Loucy (cell line): ENCODE data around the gene USP31.

Source experiments
- H2AFZ ChIP-seq: fragments of 200-600 bp; sonication (generic); 2 replicates; pipeline ENCODE4 v1.6.0; 2016; ENCODE audit warnings: antibody characterized with exemption, mild to moderate bottlenecking, low read length, moderate library complexity
- H3F3A ChIP-seq: fragments of 200-600 bp; 2 replicates; pipeline ENCODE4 v1.6.0; 2016; ENCODE audit warnings: antibody characterized with exemption, low read depth, mild to moderate bottlenecking
- H3K27me3 ChIP-seq: fragments of 200-600 bp; sonication (generic); 2 replicates; pipeline ENCODE4 v1.6.1; 2014; ENCODE audit warnings: low read length, mild to moderate bottlenecking; ENCODE audit not compliant: insufficient read depth, poor library complexity, severe bottlenecking
- H3K36me3 ChIP-seq: fragments of 200-600 bp; sonication (generic); 2 replicates; pipeline ENCODE4 v1.6.1; 2016; ENCODE audit warnings: low read length; ENCODE audit not compliant: insufficient read depth
- H3K4me1 ChIP-seq: fragments of 200-600 bp; sonication (generic); 2 replicates; pipeline ENCODE4 v1.5.1; 2014; ENCODE audit warnings: low read length, mild to moderate bottlenecking; ENCODE audit not compliant: insufficient read depth, poor library complexity, severe bottlenecking
- H3K4me2 ChIP-seq: fragments of 200-600 bp; sonication (generic); 2 replicates; pipeline ENCODE4 v1.6.0; 2014; ENCODE audit warnings: antibody characterized with exemption, low read length, low read depth, mild to moderate bottlenecking; ENCODE audit not compliant: poor library complexity, severe bottlenecking
- H3K4me3 ChIP-seq: fragments of 200-600 bp; sonication (generic); 2 replicates; pipeline ENCODE4 v1.5.1; 2014; ENCODE audit warnings: low read length, mild to moderate bottlenecking, mixed read lengths; ENCODE audit not compliant: poor library complexity, severe bottlenecking
- H3K79me2 ChIP-seq: fragments of 200-600 bp; sonication (generic); 2 replicates; pipeline ENCODE4 v1.6.1; 2014; ENCODE audit warnings: low read length; ENCODE audit not compliant: insufficient read depth
- H3K9ac ChIP-seq: fragments of 200-600 bp; sonication (generic); 2 replicates; pipeline ENCODE4 v1.6.0; 2014; ENCODE audit warnings: mild to moderate bottlenecking, low read depth, low read length, moderate library complexity; ENCODE audit not compliant: poor library complexity, severe bottlenecking
- H3K9me2 ChIP-seq: fragments of 200-600 bp; sonication (generic); replicated peaks from 2 replicates; pipeline ENCODE4 v1.6.1; 2016; ENCODE audit warnings: low read depth, low read length, mixed read lengths
- H3K9me3 ChIP-seq: fragments of 200-600 bp; sonication (generic); 2 replicates; pipeline ENCODE4 v1.6.1; 2014; ENCODE audit warnings: mild to moderate bottlenecking, antibody characterized with exemption, low read length, low read depth; ENCODE audit not compliant: insufficient read depth
- H4K20me1 ChIP-seq: fragments of 200-600 bp; sonication (generic); 2 replicates; pipeline ENCODE4 v1.6.0; 2014; ENCODE audit warnings: antibody characterized with exemption, low read length, mild to moderate bottlenecking; ENCODE audit not compliant: insufficient read depth, poor library complexity, severe bottlenecking
- CTCF ChIP-seq: fragments of 200-600 bp; sonication (generic); conservative IDR thresholded peaks from 2 replicates; pipeline ENCODE4 v1.5.1; 2014; ENCODE audit warnings: mild to moderate bottlenecking, antibody characterized with exemption, low read length
- EZH2phosphoT487 ChIP-seq: fragments of 200-600 bp; IDR thresholded peaks from 2 replicates; pipeline ENCODE4 v1.6.1; 2018; ENCODE audit warnings: antibody characterized with exemption, mild to moderate bottlenecking, moderate library complexity, borderline replicate concordance

The USP31 gene

GRCh38 chr16:23025692-23026307, 123.5 kb downstream of the USP31 start:
- no peaks in the 10 kb centered on the region; the same call in 1 of the 2 replicates for H3K9me2 ChIP-seq
- H3K36me3 ChIP-seq = no peaks in the 10 kb centered on the region
- H3K27me3 ChIP-seq = no peaks in the 10 kb centered on the region
- no peak overlapping the region for H3K4me2 ChIP-seq
- no peak overlapping the region for H3K4me3 ChIP-seq
- H3K4me1 ChIP-seq = no peaks in the 10 kb centered on the region
- no peaks in the 10 kb centered on the region for H4K20me1 ChIP-seq
- no peak overlapping the region for H2AFZ ChIP-seq
- H3K9ac ChIP-seq = no peak overlapping the region
- H3K9me3 ChIP-seq = no peaks in the 10 kb centered on the region
- no peaks in the 10 kb centered on the region for H3F3A ChIP-seq
- H3K79me2 ChIP-seq = no peaks in the 10 kb centered on the region
- no peak for TF ChIP-seq EZH2phosphoT487
- TF ChIP-seq CTCF = no peak

GRCh38 chr16:23024044-23024443, 125.2 kb downstream of the USP31 start:
- no peaks in the 10 kb centered on the region; the same call in 1 of the 2 replicates for H3K9me2 ChIP-seq
- H3K36me3 ChIP-seq = no peaks in the 10 kb centered on the region
- H3F3A ChIP-seq = no peaks in the 10 kb centered on the region
- no peaks in the 10 kb centered on the region for H3K79me2 ChIP-seq
- H3K9ac ChIP-seq = no peak overlapping the region
- no peak overlapping the region for H3K4me2 ChIP-seq
- no peak overlapping the region for H2AFZ ChIP-seq
- no peaks in the 10 kb centered on the region for H3K4me1 ChIP-seq
- no peaks in the 10 kb centered on the region for H3K9me3 ChIP-seq
- no peak overlapping the region for H3K4me3 ChIP-seq
- H4K20me1 ChIP-seq = no peaks in the 10 kb centered on the region
- no peak for TF ChIP-seq CTCF
- no peak for TF ChIP-seq EZH2phosphoT487
- H3K27me3 ChIP-seq = no peaks in the 10 kb centered on the region

- Histone ChIP-seq H3K9me2 (no peaks in the 10 kb centered on the region; the same call in 1 of the 2 replicates), H3K4me1 (no peaks in the 10 kb centered on the region), H2AFZ (no peak overlapping the region), H3K79me2 (no peaks in the 10 kb centered on the region), H3K9me3 (no peaks in the 10 kb centered on the region), H3K27me3 (no peaks in the 10 kb centered on the region), H3F3A (no peaks in the 10 kb centered on the region), H3K9ac (no peak overlapping the region), H4K20me1 (no peaks in the 10 kb centered on the region), H3K36me3 (no peaks in the 10 kb centered on the region), H3K4me2 (no peak overlapping the region), H3K4me3 (no peak overlapping the region)
- TF ChIP-seq EZH2phosphoT487 = no peak
- no peak for TF ChIP-seq CTCF
These were observed 129.2 kb downstream of the USP31 start for GRCh38 chr16:23020084-23020483.
